T47D (cell line): ENCODE measurements around the gene LDLRAD3.

ENCODE experiments used
- DNase-seq, 2 experiments: peaks; one replicate each; pipeline versions ENCODE4 v3.0.0 to v3.0.0-alpha.2; 2011 to 2012; ENCODE audit warnings: low read depth in 1 of 2, low spot score in 1 of 2
- JUND ChIP-seq: IDR thresholded peaks from 2 replicates; pipeline ENCODE4 v1.6.1; 2012; ENCODE audit warnings: low read depth
- in situ Hi-C: cut with HindIII; loops from 2 replicates; pipeline ENCODE4 v1.10.0; 2016; ENCODE audit warnings: low sequenced_read_pairs, low pct_unique_long_range_greater_than_20kb

LDLRAD3 gene

GRCh38 chr11:36216061-36216615, 272.3 kb downstream of the LDLRAD3 start:
- in situ Hi-C loops: no loop called here
- no peak for TF ChIP-seq JUND
- DNase-seq: no peak

GRCh38 chr11:36218283-36218921, 274.5 kb downstream of the LDLRAD3 start:
- in situ Hi-C loops: no loop called here
- DNase-seq: no peak
- TF ChIP-seq JUND: no peak

- TF ChIP-seq JUND: no peak
- DNase-seq: no peak
- in situ Hi-C loops: no loop called here
These were observed 276.1 kb downstream of the LDLRAD3 start for GRCh38 chr11:36219996-36220395.

- DNase-seq: no peak
- no peak for TF ChIP-seq JUND
- in situ Hi-C loops: no loop called here
These were observed 279.2 kb downstream of the LDLRAD3 start for GRCh38 chr11:36222831-36223635.

- in situ Hi-C loops: no loop called here
- TF ChIP-seq JUND: no peak
- no peak for DNase-seq
These were observed 280.5 kb downstream of the LDLRAD3 start for GRCh38 chr11:36224209-36224882.

GRCh38 chr11:36227044-36227443, 283.2 kb downstream of the LDLRAD3 start:
- no peak for DNase-seq
- in situ Hi-C loops: no loop called here
- no peak for TF ChIP-seq JUND

GRCh38 chr11:36228689-36229088, 284.8 kb downstream of the LDLRAD3 start:
- in situ Hi-C loops: no loop called here
- DNase-seq: no peak
- TF ChIP-seq JUND: no peak

- DNase-seq: no peak
- in situ Hi-C loops: no loop called here
These were observed 285.3 kb downstream of the LDLRAD3 start for GRCh38 chr11:36229091-36229705.

GRCh38 chr11:36230779-36231699, 287.2 kb downstream of the LDLRAD3 start:
- no peak for DNase-seq
- in situ Hi-C loops: no loop called here
- TF ChIP-seq JUND: no peak

More at GRCh38 chr11:36229091-36229705, 285.3 kb downstream of the LDLRAD3 start:
- no peak for TF ChIP-seq JUND

- in situ Hi-C loops: no loop called here
- TF ChIP-seq JUND: no peak
- DNase-seq: no peak
These were observed 289.3 kb downstream of the LDLRAD3 start for GRCh38 chr11:36233204-36233603.

GRCh38 chr11:36234825-36235224, 291.0 kb downstream of the LDLRAD3 start:
- no peak for TF ChIP-seq JUND
- in situ Hi-C loops: no loop called here
- no peak for DNase-seq
